Kidney (tissue), 14 donors: ENCODE data around the gene ASCC3. TPM values are rescaled to one million over a fixed set of nuclear protein-coding genes. Genes with fewer than 3 reads are reported as not detected.

Experiments
- DNase-seq, 5 donors: peaks; one replicate each; pipeline ENCODE4 v3.0.0-alpha.2; 2013 to 2020
- FAIRE-seq: peaks from 2 replicates; lab custom pipeline; 2012; peaks lifted over from hg19 to GRCh38; lab: Jason Lieb, UNC
- H3K27ac ChIP-seq, 2 donors: one replicate each; pipeline ENCODE4 v1.7.0; 2013; ENCODE audit warnings: low read depth in 2 of 2, low read length in 2 of 2, inconsistent platforms in 1 of 2
- H3K27me3 ChIP-seq: one replicate; pipeline ENCODE4 v1.7.1; 2013; ENCODE audit warnings: low read length, inconsistent platforms; ENCODE audit not compliant: control insufficient read depth, insufficient read depth
- H3K36me3 ChIP-seq, 3 donors: one replicate each; pipeline versions ENCODE4 v1.7.0 to v1.7.1; 2013; ENCODE audit warnings: low read length in 3 of 3, control low read depth in 1 of 3, inconsistent platforms in 1 of 3; ENCODE audit not compliant: insufficient read depth in 3 of 3, control insufficient read depth in 2 of 3
- H3K4me1 ChIP-seq, 3 donors: one replicate each; pipeline versions ENCODE4 v1.7.0 to v1.7.1; 2013; ENCODE audit warnings: low read length in 3 of 3, inconsistent platforms in 1 of 3, low read depth in 1 of 3; ENCODE audit not compliant: control insufficient read depth in 2 of 3, insufficient read depth in 2 of 3
- H3K4me3 ChIP-seq, 3 donors: one replicate each; pipeline versions ENCODE4 v1.7.0 to v1.8.1; 2013; ENCODE audit warnings: low read length in 3 of 3, control low read depth in 1 of 3, inconsistent platforms in 1 of 3
- H3K9ac ChIP-seq, 3 donors: one replicate each; pipeline versions ENCODE4 v1.7.0 to v1.7.1; 2013; ENCODE audit warnings: low read length in 3 of 3, control low read depth in 1 of 3, inconsistent platforms in 1 of 3
- H3K9me3 ChIP-seq, 3 donors: one replicate each; pipeline versions ENCODE4 v1.7.0 to v1.7.1; 2013; ENCODE audit warnings: low read length in 3 of 3, control low read depth in 1 of 3, inconsistent platforms in 1 of 3; ENCODE audit not compliant: control insufficient read depth in 2 of 3, insufficient read depth in 1 of 3
- intact Hi-C: fragments of 100-400 bp; cut with DNase I; formaldehyde crosslinking; loops from one replicate; pipeline ENCODE4 v1.11.1; 2022
- polyA plus RNA-seq: library from polyadenylated mRNA; stranded (reverse); fragments of 350-450 nt; fragmentation: Illumina TruSeq; extraction: RNeasy Lipid Tissue Mini Kit (QIAGEN cat#74804); gene quantifications from one replicate; pipeline ENCODE4 v1.2.3, GENCODE V29; 2014; ENCODE audit warnings: low read depth, low replicate concordance; ENCODE audit not compliant: insufficient read depth
- total RNA-seq: library from RNA; stranded (reverse); fragmentation: NEBNext Ultra II Directional; extraction: Animal tissue kit (Norgen Biotek cat#: 25700); gene quantifications from one replicate; pipeline ENCODE4 v1.2.1, GENCODE V29; 2021
- TF ChIP-seq, protein P1 (sequence below): IDR thresholded peaks from 3 replicates; pipeline ENCODE4 v1.5.1; 2012; ENCODE audit warnings: mild to moderate bottlenecking, moderate library complexity, borderline replicate concordance; ENCODE audit not compliant: insufficient read depth; ENCODE audit errors: extremely low read depth
- donor health status: control.
- donor health status: control.
- donor health status: control.
- donor health status: control.
- donor health status: control.
- donor health status: DM: yes; HTN: yes; CAD: no.
- donor health status: Normal renal cell carcinoma (clear cell type).

ASCC3 gene
- total and polyA plus RNA-seq, 2 donors from 2014 or later = 7.7 to 31.7 TPM

DNA sequence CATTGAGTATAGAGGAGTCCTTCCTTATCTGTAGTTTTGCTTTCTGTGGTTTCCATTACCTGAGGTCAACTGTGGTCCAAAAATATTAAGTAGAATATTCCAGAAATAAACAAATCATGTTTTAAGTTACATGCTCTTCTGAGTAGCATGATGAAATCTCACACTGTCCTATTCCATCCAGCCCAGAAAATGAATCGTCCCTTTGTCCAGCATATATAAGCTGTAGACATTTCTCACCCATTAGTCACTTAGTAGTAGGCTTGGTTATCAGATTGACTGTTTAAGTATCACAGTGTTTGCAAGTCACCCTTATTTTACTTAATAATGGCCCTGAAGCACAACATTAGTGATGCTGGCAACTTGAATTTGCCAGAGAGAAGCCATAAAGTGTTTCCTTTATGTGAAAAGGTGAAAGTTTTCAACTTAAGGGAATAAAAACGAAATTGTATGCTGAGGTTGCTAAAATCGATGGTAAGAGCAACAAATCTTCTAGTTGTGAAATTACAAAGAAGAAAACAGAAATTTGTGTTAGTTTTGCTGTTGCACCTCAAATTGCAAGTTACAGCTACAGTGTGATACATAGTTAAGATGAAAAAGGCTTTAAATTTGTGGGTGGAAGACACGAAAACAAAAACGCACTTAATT, 217.8 kb downstream of the ASCC3 start:
- no peak for DNase-seq
- no peaks in the 10 kb centered on the region for H3K9me3 ChIP-seq
- H3K27me3 ChIP-seq = no peaks in the 10 kb centered on the region
- no peak overlapping the region for H3K4me3 ChIP-seq
- no peak overlapping the region for H3K27ac ChIP-seq
- FAIRE-seq = no peak
- TF ChIP-seq, protein P1, sequence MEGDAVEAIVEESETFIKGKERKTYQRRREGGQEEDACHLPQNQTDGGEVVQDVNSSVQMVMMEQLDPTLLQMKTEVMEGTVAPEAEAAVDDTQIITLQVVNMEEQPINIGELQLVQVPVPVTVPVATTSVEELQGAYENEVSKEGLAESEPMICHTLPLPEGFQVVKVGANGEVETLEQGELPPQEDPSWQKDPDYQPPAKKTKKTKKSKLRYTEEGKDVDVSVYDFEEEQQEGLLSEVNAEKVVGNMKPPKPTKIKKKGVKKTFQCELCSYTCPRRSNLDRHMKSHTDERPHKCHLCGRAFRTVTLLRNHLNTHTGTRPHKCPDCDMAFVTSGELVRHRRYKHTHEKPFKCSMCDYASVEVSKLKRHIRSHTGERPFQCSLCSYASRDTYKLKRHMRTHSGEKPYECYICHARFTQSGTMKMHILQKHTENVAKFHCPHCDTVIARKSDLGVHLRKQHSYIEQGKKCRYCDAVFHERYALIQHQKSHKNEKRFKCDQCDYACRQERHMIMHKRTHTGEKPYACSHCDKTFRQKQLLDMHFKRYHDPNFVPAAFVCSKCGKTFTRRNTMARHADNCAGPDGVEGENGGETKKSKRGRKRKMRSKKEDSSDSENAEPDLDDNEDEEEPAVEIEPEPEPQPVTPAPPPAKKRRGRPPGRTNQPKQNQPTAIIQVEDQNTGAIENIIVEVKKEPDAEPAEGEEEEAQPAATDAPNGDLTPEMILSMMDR = no peak
- H3K9ac ChIP-seq = no peak overlapping the region
- intact Hi-C loops = no loop called here
- H3K4me1 ChIP-seq = no peaks in the 10 kb centered on the region
- H3K36me3 ChIP-seq = no peaks in the 10 kb centered on the region

- H3K9me3 ChIP-seq = no peaks in the 10 kb centered on the region
- no peaks in the 10 kb centered on the region for H3K4me1 ChIP-seq
- TF ChIP-seq, protein P1 = no peak
- no peak overlapping the region for H3K27ac ChIP-seq
- DNase-seq (no peak), FAIRE-seq (no peak)
- H3K27me3 ChIP-seq = no peaks in the 10 kb centered on the region
- intact Hi-C loops = no loop called here
- no peaks in the 10 kb centered on the region for H3K36me3 ChIP-seq
- no peak overlapping the region for H3K4me3 ChIP-seq
- no peak overlapping the region for H3K9ac ChIP-seq
These were observed 218.9 kb downstream of the ASCC3 start for GRCh38 chr6:100662264-100662663.

DNA sequence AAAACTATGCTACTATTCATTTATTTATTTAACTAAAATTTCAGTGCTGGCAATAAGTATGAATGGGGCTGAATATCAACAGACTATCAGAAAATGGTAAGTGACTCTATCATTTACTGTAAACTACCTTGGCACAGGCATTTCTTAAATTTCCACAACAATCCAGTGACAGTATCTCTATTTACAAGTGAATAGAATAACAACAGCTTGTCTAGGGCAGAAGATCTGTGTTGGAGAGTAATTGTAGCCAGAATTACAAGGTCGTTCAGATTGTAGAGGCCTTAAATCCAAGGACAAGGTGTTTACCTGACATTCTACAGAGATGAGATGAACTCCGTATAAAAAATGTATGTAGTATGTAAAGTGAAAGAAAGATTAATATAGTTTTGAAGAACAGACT, 222.6 kb downstream of the ASCC3 start:
- no peak for FAIRE-seq
- intact Hi-C loops = no loop called here
- DNase-seq = no peak
- Histone ChIP-seq H3K27ac (no peak overlapping the region), H3K27me3 (no peaks in the 10 kb centered on the region), H3K36me3 (no peaks in the 10 kb centered on the region), H3K4me3 (no peak overlapping the region), H3K9ac (no peak overlapping the region), H3K9me3 (no peaks in the 10 kb centered on the region), H3K4me1 (no peaks in the 10 kb centered on the region)
- TF ChIP-seq, protein P1 = no peak
